Brain microvascular endothelial cell (primary cell): ENCODE data around the gene USP3.
"Not testable (repeated sequence)": the region's sequence is repeated elsewhere in the genome, so short reads cannot be mapped to it uniquely, and the experiment has no call there.

ENCODE experiments used
- DNase-seq: peaks from one replicate; pipeline ENCODE4 v3.0.0-alpha.2; 2020
- H3K27ac ChIP-seq: fragments of 250-450 bp; sonication (Bioruptor Pico); 2 replicates; pipeline ENCODE4 v1.5.1; 2020; ENCODE audit warnings: mild to moderate bottlenecking, moderate library complexity
- H3K27me3 ChIP-seq: fragments of 250-450 bp; sonication (Bioruptor Pico); replicated peaks from 2 replicates; pipeline ENCODE4 v1.5.1; 2020; ENCODE audit warnings: mild to moderate bottlenecking
- H3K36me3 ChIP-seq: fragments of 250-450 bp; sonication (Bioruptor Pico); replicated peaks from 2 replicates; pipeline ENCODE4 v1.5.1; 2020; ENCODE audit warnings: mild to moderate bottlenecking
- H3K4me3 ChIP-seq: 2 replicates; pipeline ENCODE4 v1.5.1; 2011; ENCODE audit warnings: low read depth, mild to moderate bottlenecking, control low read depth, low read length, moderate library complexity
- in situ Hi-C: cut with HindIII; loops from 2 replicates; pipeline ENCODE4 v1.10.0; 2017; ENCODE audit warnings: low sequenced_read_pairs, low pct_ligation_motif_present
- TF ChIP-seq, protein P1 (sequence below): IDR thresholded peaks from 2 replicates; pipeline ENCODE4 v1.5.1; 2011; ENCODE audit warnings: low read depth, mild to moderate bottlenecking, moderate library complexity, low read length, control low read depth, inconsistent platforms; ENCODE audit errors: missing control alignments

The USP3 gene

DNA sequence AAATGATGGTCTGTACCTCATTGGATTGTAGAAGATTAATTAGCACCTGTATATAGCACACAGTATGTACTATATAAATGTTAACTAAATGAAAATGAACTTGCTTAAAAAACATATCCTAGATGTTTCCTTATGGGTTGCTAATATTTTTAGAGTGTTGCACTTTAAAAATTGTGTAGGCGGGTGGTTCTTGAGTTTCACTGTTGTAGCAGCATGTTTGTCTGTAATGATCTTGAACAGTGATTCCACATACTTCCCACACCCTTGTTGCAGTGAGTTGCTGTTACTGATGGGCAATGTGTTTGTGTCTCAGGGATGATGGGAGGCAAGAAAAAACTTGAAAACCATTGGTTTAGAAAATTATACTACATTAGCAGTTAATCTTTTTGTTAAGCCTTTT lies 22.0 kb downstream of the USP3 start:
- in situ Hi-C loops = no loop called here
- DNase-seq = no peak
- Histone ChIP-seq H3K4me3 (no peak overlapping the region), H3K36me3 (no peaks in the 10 kb centered on the region), H3K27me3 (no peaks in the 10 kb centered on the region), H3K27ac (no peak overlapping the region)
- TF ChIP-seq, protein P1, sequence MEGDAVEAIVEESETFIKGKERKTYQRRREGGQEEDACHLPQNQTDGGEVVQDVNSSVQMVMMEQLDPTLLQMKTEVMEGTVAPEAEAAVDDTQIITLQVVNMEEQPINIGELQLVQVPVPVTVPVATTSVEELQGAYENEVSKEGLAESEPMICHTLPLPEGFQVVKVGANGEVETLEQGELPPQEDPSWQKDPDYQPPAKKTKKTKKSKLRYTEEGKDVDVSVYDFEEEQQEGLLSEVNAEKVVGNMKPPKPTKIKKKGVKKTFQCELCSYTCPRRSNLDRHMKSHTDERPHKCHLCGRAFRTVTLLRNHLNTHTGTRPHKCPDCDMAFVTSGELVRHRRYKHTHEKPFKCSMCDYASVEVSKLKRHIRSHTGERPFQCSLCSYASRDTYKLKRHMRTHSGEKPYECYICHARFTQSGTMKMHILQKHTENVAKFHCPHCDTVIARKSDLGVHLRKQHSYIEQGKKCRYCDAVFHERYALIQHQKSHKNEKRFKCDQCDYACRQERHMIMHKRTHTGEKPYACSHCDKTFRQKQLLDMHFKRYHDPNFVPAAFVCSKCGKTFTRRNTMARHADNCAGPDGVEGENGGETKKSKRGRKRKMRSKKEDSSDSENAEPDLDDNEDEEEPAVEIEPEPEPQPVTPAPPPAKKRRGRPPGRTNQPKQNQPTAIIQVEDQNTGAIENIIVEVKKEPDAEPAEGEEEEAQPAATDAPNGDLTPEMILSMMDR = no peak

DNA sequence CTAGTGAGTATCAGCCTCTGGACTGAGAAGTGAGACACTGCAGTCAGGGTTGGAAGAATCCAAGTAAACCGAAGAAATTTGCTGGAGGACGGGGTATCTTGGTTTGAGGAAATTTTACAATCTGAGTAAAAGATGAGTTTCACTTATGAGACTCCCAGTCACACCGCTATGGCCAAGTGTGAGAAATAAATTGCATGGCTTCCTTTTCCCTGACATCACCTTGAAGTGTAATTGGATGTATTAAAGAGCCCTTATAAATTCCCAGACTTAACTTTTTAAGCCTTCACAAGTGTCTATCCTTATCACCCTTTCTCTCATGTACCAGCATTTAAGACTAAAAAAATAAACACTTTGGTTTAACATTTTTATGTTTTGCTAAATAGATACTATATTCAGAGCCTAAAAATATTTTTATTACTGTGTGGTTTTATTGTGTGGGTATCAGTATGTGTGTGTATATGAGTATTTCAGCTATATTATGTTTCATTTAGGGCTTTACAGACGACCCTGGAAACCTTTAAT lies 23.8 kb downstream of the USP3 start:
- no peaks in the 10 kb centered on the region for H3K27me3 ChIP-seq
- no peak overlapping the region for H3K4me3 ChIP-seq
- H3K27ac ChIP-seq = no peak overlapping the region
- in situ Hi-C loops = no loop called here
- no peaks in the 10 kb centered on the region for H3K36me3 ChIP-seq
- TF ChIP-seq, protein P1 = no peak
- DNase-seq = no peak

DNA sequence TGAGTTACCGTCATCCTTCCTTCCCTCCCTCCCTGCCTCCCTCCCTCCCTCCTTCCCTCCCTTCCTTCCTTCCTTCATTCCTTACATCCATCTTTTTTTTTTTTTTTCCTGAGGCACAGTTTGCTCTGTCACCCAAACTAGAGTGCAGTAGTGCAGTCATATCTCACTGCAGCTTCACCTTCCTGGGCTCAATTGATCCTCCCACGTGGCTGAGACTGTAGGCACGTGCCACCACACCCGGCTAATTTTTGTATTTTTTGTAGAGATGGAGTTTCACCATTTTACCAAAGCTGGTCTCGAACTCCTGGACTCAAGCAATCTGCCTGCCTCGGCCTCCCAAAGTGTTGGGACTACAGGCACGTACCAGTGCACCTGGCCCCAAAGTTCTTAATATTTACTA lies 25.8 kb downstream of the USP3 start:
- in situ Hi-C loops = no loop called here
- no peaks in the 10 kb centered on the region for H3K36me3 ChIP-seq
- H3K4me3 ChIP-seq = no peak overlapping the region
- TF ChIP-seq, protein P1 = no peak
- H3K27me3 ChIP-seq = no peaks in the 10 kb centered on the region
- H3K27ac ChIP-seq = no peak overlapping the region
- DNase-seq = no peak

DNA sequence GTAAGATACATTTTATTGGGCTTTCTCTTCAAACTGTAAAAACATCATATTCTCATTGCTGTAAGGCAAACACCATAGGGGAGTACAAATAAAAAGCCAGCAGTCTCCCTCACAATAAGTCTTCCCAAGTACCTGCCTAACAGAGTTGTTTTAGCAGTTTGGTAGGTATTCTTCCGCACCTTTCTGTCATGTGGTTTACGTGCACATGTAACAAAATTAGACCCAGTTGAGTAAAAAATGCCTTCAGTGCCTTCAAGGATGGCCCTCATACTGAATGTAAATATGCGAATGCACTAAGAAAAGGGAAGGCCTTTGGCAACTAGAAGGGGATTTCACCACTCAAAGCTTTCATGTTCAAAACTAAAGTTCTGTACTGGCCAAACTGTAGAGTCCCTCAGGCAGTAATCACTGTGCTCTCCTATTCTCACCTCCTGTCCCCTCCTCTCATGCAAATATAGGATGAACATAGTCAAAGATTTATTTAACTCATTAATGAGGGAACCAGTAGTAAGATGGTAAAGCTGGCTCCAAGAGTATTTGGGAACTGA lies 26.4 kb downstream of the USP3 start:
- DNase-seq = no peak
- no peak overlapping the region for H3K27ac ChIP-seq
- H3K4me3 ChIP-seq = no peak overlapping the region
- no peaks in the 10 kb centered on the region for H3K27me3 ChIP-seq
- no peaks in the 10 kb centered on the region for H3K36me3 ChIP-seq
- in situ Hi-C loops = no loop called here
- TF ChIP-seq, protein P1 = no peak

DNA sequence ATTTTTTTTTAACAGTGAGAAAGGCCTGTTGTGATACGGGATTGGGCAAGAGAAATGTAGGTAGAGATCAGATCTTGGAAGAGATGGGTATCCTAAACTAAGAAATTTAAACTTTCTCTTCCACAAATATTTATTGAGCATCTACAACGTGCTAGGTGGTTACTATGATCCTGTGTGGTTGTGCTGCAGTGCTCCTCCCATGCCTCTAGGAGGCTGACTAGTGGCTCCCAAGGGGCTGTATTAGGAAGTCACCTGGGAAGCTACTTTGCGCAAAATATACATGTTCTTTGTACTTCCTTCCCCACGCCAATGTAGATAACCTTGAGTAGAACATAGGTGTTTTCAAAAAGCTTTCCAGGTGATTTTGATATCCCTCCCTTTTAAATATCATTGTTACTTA lies 27.2 kb downstream of the USP3 start:
- in situ Hi-C loops = no loop called here
- no peak for DNase-seq
- Histone ChIP-seq H3K36me3 (no peaks in the 10 kb centered on the region), H3K27me3 (no peaks in the 10 kb centered on the region), H3K27ac (no peak overlapping the region), H3K4me3 (no peak overlapping the region)
- TF ChIP-seq, protein P1 = peak; percentile 59

DNA sequence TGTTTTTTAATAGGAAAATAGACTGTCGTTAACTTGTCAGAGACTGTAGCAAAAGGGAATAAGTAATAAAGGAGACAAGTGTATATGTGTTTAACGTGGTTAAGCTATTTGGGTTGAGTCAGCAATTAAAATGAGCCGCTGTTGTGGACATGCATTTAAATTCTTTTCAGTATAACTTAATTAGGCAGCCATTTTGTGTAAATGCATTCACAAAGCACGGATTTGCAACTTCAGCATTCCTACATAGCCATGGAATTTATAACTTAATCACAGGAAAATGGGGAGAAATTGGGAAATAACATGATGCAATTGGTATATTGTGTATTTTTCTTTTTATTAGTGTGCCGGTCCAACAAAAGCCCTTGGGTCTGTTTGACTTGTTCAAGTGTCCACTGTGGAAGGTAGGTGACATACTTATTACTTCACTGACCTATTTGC lies 27.9 kb downstream of the USP3 start:
- no peak for DNase-seq
- in situ Hi-C loops = no loop called here
- no peaks in the 10 kb centered on the region for H3K36me3 ChIP-seq
- no peak overlapping the region for H3K4me3 ChIP-seq
- TF ChIP-seq, protein P1 = no peak
- no peaks in the 10 kb centered on the region for H3K27me3 ChIP-seq
- H3K27ac ChIP-seq = no peak overlapping the region

DNA sequence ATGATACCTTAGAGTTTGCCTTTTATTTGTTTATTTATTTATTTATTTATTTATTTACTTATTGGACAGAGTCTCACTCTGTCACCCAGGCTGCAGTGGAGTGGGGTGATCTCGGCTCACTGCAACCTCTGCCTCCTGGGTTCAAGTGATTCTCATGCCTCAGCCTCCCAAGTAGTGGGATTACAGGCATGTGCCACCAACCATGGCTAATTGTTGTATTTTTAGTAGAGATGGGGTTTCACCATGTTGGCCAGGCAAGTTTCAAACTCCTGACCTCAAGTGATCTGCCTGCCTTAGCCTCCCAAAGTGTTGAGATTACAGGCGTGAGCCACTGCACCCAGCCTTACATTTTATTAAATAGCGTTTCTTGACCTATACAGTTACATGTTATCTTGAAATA lies 30.5 kb downstream of the USP3 start:
- H3K27ac ChIP-seq, H3K4me3 ChIP-seq, in situ Hi-C loops, DNase-seq, H3K27me3 ChIP-seq, H3K36me3 ChIP-seq: not testable (repeated sequence)
